ENCODE results near the gene REXO5. TPM values are rescaled to one million over a fixed set of nuclear protein-coding genes. Genes with fewer than 3 reads are reported as not detected.

REXO5 gene
- total and polyA plus RNA-seq, 2 donors (not counting 3 experiments of a cell fraction or from before 2014, with no cell fraction given) = 2.3 to 11.5 TPM

- FAIRE-seq (no peak), DNase-seq (ENCODE audit: low read depth, low spot score) (no peak)
- intact Hi-C loops (cut with micrococcal nuclease) = no loop called here
- H3K36me3 ChIP-seq (ENCODE audit: control insufficient read depth in 2 of 2, extremely low read depth in 1 of 2, insufficient read depth in 2 of 2, low read length in 2 of 2) = no peaks in the 10 kb centered on the region
- H2AFZ ChIP-seq (ENCODE audit: low read depth, low read length) = no peak overlapping the region
- H3K4me1 ChIP-seq (ENCODE audit: control insufficient read depth, extremely low read depth, insufficient read depth, low read length) = no peaks in the 10 kb centered on the region
- TF ChIP-seq MAX (IDR thresholded peaks at IDR 0.05; ENCODE audit: insufficient read depth, insufficient read length) (no peak), JUN (IDR thresholded peaks at IDR 0.05; ENCODE audit: borderline replicate concordance, insufficient read depth, insufficient read length, low read depth) (no peak), EZH2 (IDR thresholded peaks at IDR 0.05; ENCODE audit: borderline replicate concordance, low read depth, low read length, severe bottlenecking) (no peak), POLR2A (IDR thresholded peaks at IDR 0.05; ENCODE audit: low read depth, low read length) (no peak)
- CTCF ChIA-PET = no interaction called here
- no peaks in the 10 kb centered on the region for H3K9me1 ChIP-seq (replicated peaks; ENCODE audit: control insufficient read depth, extremely low read depth, insufficient read depth, low read length)
- H4K20me1 ChIP-seq (replicated peaks; ENCODE audit: control insufficient read depth, extremely low read depth, insufficient read depth, low read length) = no peaks in the 10 kb centered on the region
- H3K4me3 ChIP-seq (replicated peaks in 1 of 3; ENCODE audit: insufficient read depth in 1 of 3, low read depth in 1 of 3, low read length in 3 of 3) = no peak overlapping the region
- no peak overlapping the region for H3K9ac ChIP-seq (replicated peaks; ENCODE audit: extremely low read depth, insufficient read depth, low read length)
- dilution Hi-C loops (cut with MboI; ENCODE audit: extremely low pct_ligation_motif_present, low sequenced_read_pairs) = no loop called here
- POLR2A ChIA-PET = no interaction called here
- no peak overlapping the region for H3K27ac ChIP-seq (ENCODE audit: insufficient read depth, low read depth, low read length)
- no peaks in the 10 kb centered on the region for H3K79me2 ChIP-seq (ENCODE audit: control insufficient read depth, insufficient read depth, low read length)
- BruUV-seq (replicated peaks) = no TSS peak
- H3K9me3 ChIP-seq (replicated peaks; ENCODE audit: control insufficient read depth, insufficient read depth, low read length) = no peaks in the 10 kb centered on the region
- peaks cover 0 to 1% of the 10 kb centered on the region in 2 experiments for H3K27me3 ChIP-seq (ENCODE audit: control insufficient read depth in 2 of 2, insufficient read depth in 2 of 2, low read length in 2 of 2)
- no peak overlapping the region for H3K4me2 ChIP-seq (ENCODE audit: insufficient read depth, low read length)
These were observed 24.6 kb upstream of the REXO5 start for GRCh38 chr16:20781697-20782096.

GRCh38 chr16:20782470-20782869 lies 23.9 kb upstream of the REXO5 start:
- Histone ChIP-seq H3K4me2 (ENCODE audit: insufficient read depth, low read length) (no peak overlapping the region), H3K4me1 (ENCODE audit: control insufficient read depth, extremely low read depth, insufficient read depth, low read length) (no peaks in the 10 kb centered on the region), H3K9me1 (replicated peaks; ENCODE audit: control insufficient read depth, extremely low read depth, insufficient read depth, low read length) (no peaks in the 10 kb centered on the region), H3K9ac (replicated peaks; ENCODE audit: extremely low read depth, insufficient read depth, low read length) (no peak overlapping the region), H4K20me1 (replicated peaks; ENCODE audit: control insufficient read depth, extremely low read depth, insufficient read depth, low read length) (no peaks in the 10 kb centered on the region), H3K4me3 (replicated peaks in 1 of 3; ENCODE audit: insufficient read depth in 1 of 3, low read depth in 1 of 3, low read length in 3 of 3) (no peak overlapping the region), H2AFZ (ENCODE audit: low read depth, low read length) (no peak overlapping the region), H3K9me3 (replicated peaks; ENCODE audit: control insufficient read depth, insufficient read depth, low read length) (no peaks in the 10 kb centered on the region), H3K36me3 (ENCODE audit: control insufficient read depth in 2 of 2, extremely low read depth in 1 of 2, insufficient read depth in 2 of 2, low read length in 2 of 2) (no peaks in the 10 kb centered on the region), H3K27ac (ENCODE audit: insufficient read depth, low read depth, low read length) (no peak overlapping the region), H3K79me2 (ENCODE audit: control insufficient read depth, insufficient read depth, low read length) (no peaks in the 10 kb centered on the region), H3K27me3 (ENCODE audit: control insufficient read depth in 2 of 2, insufficient read depth in 2 of 2, low read length in 2 of 2) (peaks cover 0 to 1% of the 10 kb centered on the region in 2 experiments)
- dilution Hi-C loops (cut with MboI; ENCODE audit: extremely low pct_ligation_motif_present, low sequenced_read_pairs) (no loop called here), intact Hi-C loops (cut with micrococcal nuclease) (no loop called here)
- POLR2A ChIA-PET = interaction anchor here (0.5 kb wide), 1 partner anchor 11 kb away, joined by 3 read pairs; no protein-coding TSS in a partner anchor
- TF ChIP-seq MYC (IDR thresholded peaks at IDR 0.05; ENCODE audit: low read depth, low read length) (no peak), JUN (IDR thresholded peaks at IDR 0.05; ENCODE audit: borderline replicate concordance, insufficient read depth, insufficient read length, low read depth) (no peak), MAX (IDR thresholded peaks at IDR 0.05; ENCODE audit: insufficient read depth, insufficient read length) (no peak), CTCF (IDR thresholded peaks at IDR 0.05; ENCODE audit: extremely low read depth in 1 of 2, insufficient read depth in 1 of 2, low read depth in 1 of 2, low read length in 2 of 2) (no peak), FOS (IDR thresholded peaks at IDR 0.05; ENCODE audit: borderline replicate concordance, insufficient read depth, low read length) (no peak), EZH2 (IDR thresholded peaks at IDR 0.05; ENCODE audit: borderline replicate concordance, low read depth, low read length, severe bottlenecking) (no peak), POLR2A (IDR thresholded peaks at IDR 0.05; ENCODE audit: low read depth, low read length) (no peak), GATA2 (IDR thresholded peaks at IDR 0.05; ENCODE audit: insufficient read depth, insufficient read length, low read depth, low read length) (no peak), POLR2AphosphoS5 (IDR thresholded peaks at IDR 0.05; ENCODE audit: insufficient read depth, low read depth, low read length) (no peak)
- no TSS peak for BruUV-seq (replicated peaks)
- FAIRE-seq (no peak), DNase-seq (ENCODE audit: low read depth, low spot score) (no peak)
- CTCF ChIA-PET = interaction anchor here (1.1 kb wide), 1 partner anchor 8 kb away, joined by 6 read pairs; no protein-coding TSS in a partner anchor

Measured in endothelial cell of umbilical vein (primary cell).